Measurements from ENCODE around the gene FGF18. TPM values are rescaled to one million over a fixed set of nuclear protein-coding genes. Genes with fewer than 3 reads are reported as not detected.

The FGF18 gene
- total and polyA plus RNA-seq, 2 donors from 2014 or later: 0.39 to 1.8 TPM

GRCh38 chr5:171450423-171451331 is 31.2 kb downstream of the FGF18 start:
- Histone ChIP-seq H3K4me3 (ENCODE audit: low read length in 3 of 3) (no peak overlapping the region), H3K27me3 (ENCODE audit: control insufficient read depth, insufficient read depth, low read length) (no peaks in the 10 kb centered on the region), H3K27ac (ENCODE audit: low read depth in 2 of 2, low read length in 2 of 2) (peak overlapping the region in 1 of 2 donors; percentile 28), H3K36me3 (ENCODE audit: control insufficient read depth in 2 of 3, insufficient read depth in 3 of 3, low read length in 3 of 3) (no peaks in the 10 kb centered on the region), H3K4me1 (ENCODE audit: control insufficient read depth in 2 of 3, insufficient read depth in 2 of 3, low read depth in 1 of 3, low read length in 3 of 3) (peaks cover 0 to 2% (median 0%) of the 10 kb centered on the region in 3 donors), H3K9ac (ENCODE audit: low read length in 3 of 3) (peak overlapping the region in 1 of 3 donors; percentile 19), H3K9me3 (ENCODE audit: control insufficient read depth in 2 of 3, insufficient read depth in 1 of 3, low read length in 3 of 3) (no peaks in the 10 kb centered on the region)
- no peak for TF ChIP-seq CTCF (IDR thresholded peaks at IDR 0.05; ENCODE audit: borderline replicate concordance, extremely low read depth, insufficient read depth)
- DNase-seq (peak; percentile 82 to 91 (median 88)), FAIRE-seq (no peak)
- intact Hi-C loops (cut with DNase I): no loop called here

GRCh38 chr5:171451421-171451820 is 32.0 kb downstream of the FGF18 start:
- no peak for FAIRE-seq
- H3K36me3 ChIP-seq (ENCODE audit: control insufficient read depth in 2 of 3, insufficient read depth in 3 of 3, low read length in 3 of 3): no peaks in the 10 kb centered on the region
- TF ChIP-seq CTCF (IDR thresholded peaks at IDR 0.05; ENCODE audit: borderline replicate concordance, extremely low read depth, insufficient read depth): no peak
- DNase-seq: no peak
- H3K9ac ChIP-seq (ENCODE audit: low read length in 3 of 3): no peak overlapping the region
- H3K4me1 ChIP-seq (ENCODE audit: control insufficient read depth in 2 of 3, insufficient read depth in 2 of 3, low read depth in 1 of 3, low read length in 3 of 3): peaks cover 0 to 2% (median 0%) of the 10 kb centered on the region in 3 donors
- H3K9me3 ChIP-seq (ENCODE audit: control insufficient read depth in 2 of 3, insufficient read depth in 1 of 3, low read length in 3 of 3): no peaks in the 10 kb centered on the region
- H3K27me3 ChIP-seq (ENCODE audit: control insufficient read depth, insufficient read depth, low read length): no peaks in the 10 kb centered on the region
- no peak overlapping the region for H3K27ac ChIP-seq (ENCODE audit: low read depth in 2 of 2, low read length in 2 of 2)
- no peak overlapping the region for H3K4me3 ChIP-seq (ENCODE audit: low read length in 3 of 3)
- intact Hi-C loops (cut with DNase I): no loop called here

GRCh38 chr5:171453056-171453725 is 33.7 kb downstream of the FGF18 start:
- Histone ChIP-seq H3K9me3 (ENCODE audit: control insufficient read depth in 2 of 3, insufficient read depth in 1 of 3, low read length in 3 of 3) (no peaks in the 10 kb centered on the region), H3K27me3 (ENCODE audit: control insufficient read depth, insufficient read depth, low read length) (no peaks in the 10 kb centered on the region), H3K36me3 (ENCODE audit: control insufficient read depth in 2 of 3, insufficient read depth in 3 of 3, low read length in 3 of 3) (no peaks in the 10 kb centered on the region), H3K4me1 (ENCODE audit: control insufficient read depth in 2 of 3, insufficient read depth in 2 of 3, low read depth in 1 of 3, low read length in 3 of 3) (peaks cover 0 to 2% (median 0%) of the 10 kb centered on the region in 3 donors), H3K4me3 (ENCODE audit: low read length in 3 of 3) (no peak overlapping the region), H3K27ac (ENCODE audit: low read depth in 2 of 2, low read length in 2 of 2) (no peak overlapping the region), H3K9ac (ENCODE audit: low read length in 3 of 3) (no peak overlapping the region)
- DNase-seq: peak in 1 of 5 donors; percentile 38
- no peak for FAIRE-seq
- intact Hi-C loops (cut with DNase I): no loop called here
- TF ChIP-seq CTCF (IDR thresholded peaks at IDR 0.05; ENCODE audit: borderline replicate concordance, extremely low read depth, insufficient read depth): no peak
